Peyer's patch (tissue), 4 donors: ENCODE measurements around the gene IVD. TPM values are rescaled to one million over a fixed set of nuclear protein-coding genes. Genes with fewer than 3 reads are reported as not detected.
"Not testable (repeated sequence)": the region's sequence is repeated elsewhere in the genome, so short reads cannot be mapped to it uniquely, and the experiment has no call there.

ENCODE experiments used
- DNase-seq, 3 donors: peaks; one replicate each; pipeline ENCODE4 v3.0.0-alpha.2; 2017 to 2019
- H3K27ac ChIP-seq, 4 donors: fragments of 200-600 bp; sonication (generic); one replicate each; pipeline ENCODE4 v1.5.1; 2016 to 2019
- H3K27me3 ChIP-seq, 2 donors: fragments of 200-600 bp; sonication (generic); one replicate each; pipeline ENCODE4 v1.5.1; 2019
- H3K36me3 ChIP-seq, 3 donors: fragments of 200-600 bp; sonication (generic); one replicate each; pipeline ENCODE4 v1.5.1; 2016 to 2019
- H3K4me1 ChIP-seq, 4 donors: fragments of 200-600 bp; sonication (generic); one replicate each; pipeline ENCODE4 v1.5.1; 2016 to 2019
- H3K4me3 ChIP-seq, 4 donors: fragments of 200-600 bp; sonication (generic); 1 replicate in 3 of 4; 2 replicates in 1 of 4; pipeline ENCODE4 v1.5.1; 2016 to 2019; ENCODE audit warnings: mild to moderate bottlenecking in 1 of 4
- H3K9me3 ChIP-seq, 4 donors: fragments of 200-600 bp; sonication (generic); one replicate each; pipeline ENCODE4 v1.5.1; 2016 to 2019; ENCODE audit warnings: mild to moderate bottlenecking in 1 of 4
- POLR2A ChIP-seq, 2 donors: fragments of 450-650 bp; IDR thresholded peaks; one replicate each; pipeline ENCODE4 v1.5.1; 2017; ENCODE audit warnings: antibody characterized with exemption in 2 of 2, mild to moderate bottlenecking in 2 of 2, moderate library complexity in 2 of 2
- total RNA-seq, 4 donors: library from RNA; depleted of rRNA; stranded (reverse); fragments of >200 nt; gene quantifications; one replicate each; pipeline ENCODE4 v1.1.0, GENCODE V29; 2016
- TF ChIP-seq, protein P1 (sequence below), 6 experiments: fragments of 450-650 bp in 4 of 6; fragments of 200-600 bp in 2 of 6; sonication (generic) in 1 of 6; IDR thresholded peaks; one replicate each; pipeline ENCODE4 v1.5.1; 2017 to 2019; ENCODE audit warnings: antibody characterized with exemption in 6 of 6, mild to moderate bottlenecking in 3 of 6, moderate library complexity in 1 of 6

IVD gene
- total RNA-seq, 4 donors from 2014 or later: 42.9 to 87.6 (median 71.1) TPM

DNA sequence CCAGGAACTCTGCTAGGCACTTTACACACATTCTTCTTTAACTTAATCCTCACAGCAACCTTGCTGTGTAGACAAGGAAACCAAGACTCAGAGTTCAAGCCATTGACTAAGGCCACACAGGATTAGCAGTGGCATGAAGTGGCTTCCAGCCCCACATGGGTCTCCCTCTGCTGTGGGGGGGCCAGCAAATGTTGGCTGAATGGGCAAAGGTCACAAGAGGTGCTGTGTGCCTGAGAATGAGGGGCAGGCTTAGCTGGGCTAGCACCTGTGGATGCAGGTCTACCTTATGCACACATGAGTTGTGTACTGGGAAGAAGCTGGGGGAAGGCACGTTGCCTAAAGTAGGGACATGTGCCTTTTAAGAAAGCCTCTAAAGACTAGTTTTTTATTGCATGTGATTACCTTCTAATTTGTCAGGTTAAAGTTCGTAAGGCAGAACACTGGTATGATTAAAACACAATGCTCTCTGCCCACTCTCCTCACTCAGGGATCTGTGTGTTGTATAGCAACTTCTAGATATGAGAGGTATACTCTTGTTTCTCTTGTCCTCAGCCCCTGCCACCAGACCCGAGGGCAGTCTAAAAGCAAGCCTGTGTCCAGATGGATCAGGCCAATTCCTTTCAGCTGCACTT is 46.0 kb downstream of the IVD start:
- Histone ChIP-seq H3K4me1 (peaks cover 17 to 74% (median 19%) of the 10 kb centered on the region in 4 donors), H3K27ac (peak overlapping the region in 3 of 4 donors; percentile 34 to 87 (median 55)), H3K36me3 (no peaks in the 10 kb centered on the region), H3K27me3 (no peaks in the 10 kb centered on the region), H3K9me3 (no peaks in the 10 kb centered on the region), H3K4me3 (peak overlapping the region in 1 of 4 donors; percentile 20)
- TF ChIP-seq, protein P1, sequence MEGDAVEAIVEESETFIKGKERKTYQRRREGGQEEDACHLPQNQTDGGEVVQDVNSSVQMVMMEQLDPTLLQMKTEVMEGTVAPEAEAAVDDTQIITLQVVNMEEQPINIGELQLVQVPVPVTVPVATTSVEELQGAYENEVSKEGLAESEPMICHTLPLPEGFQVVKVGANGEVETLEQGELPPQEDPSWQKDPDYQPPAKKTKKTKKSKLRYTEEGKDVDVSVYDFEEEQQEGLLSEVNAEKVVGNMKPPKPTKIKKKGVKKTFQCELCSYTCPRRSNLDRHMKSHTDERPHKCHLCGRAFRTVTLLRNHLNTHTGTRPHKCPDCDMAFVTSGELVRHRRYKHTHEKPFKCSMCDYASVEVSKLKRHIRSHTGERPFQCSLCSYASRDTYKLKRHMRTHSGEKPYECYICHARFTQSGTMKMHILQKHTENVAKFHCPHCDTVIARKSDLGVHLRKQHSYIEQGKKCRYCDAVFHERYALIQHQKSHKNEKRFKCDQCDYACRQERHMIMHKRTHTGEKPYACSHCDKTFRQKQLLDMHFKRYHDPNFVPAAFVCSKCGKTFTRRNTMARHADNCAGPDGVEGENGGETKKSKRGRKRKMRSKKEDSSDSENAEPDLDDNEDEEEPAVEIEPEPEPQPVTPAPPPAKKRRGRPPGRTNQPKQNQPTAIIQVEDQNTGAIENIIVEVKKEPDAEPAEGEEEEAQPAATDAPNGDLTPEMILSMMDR (IDR thresholded peaks at IDR 0.05): no peak
- no peak for TF ChIP-seq POLR2A (IDR thresholded peaks at IDR 0.05)
- no peak for DNase-seq

DNA sequence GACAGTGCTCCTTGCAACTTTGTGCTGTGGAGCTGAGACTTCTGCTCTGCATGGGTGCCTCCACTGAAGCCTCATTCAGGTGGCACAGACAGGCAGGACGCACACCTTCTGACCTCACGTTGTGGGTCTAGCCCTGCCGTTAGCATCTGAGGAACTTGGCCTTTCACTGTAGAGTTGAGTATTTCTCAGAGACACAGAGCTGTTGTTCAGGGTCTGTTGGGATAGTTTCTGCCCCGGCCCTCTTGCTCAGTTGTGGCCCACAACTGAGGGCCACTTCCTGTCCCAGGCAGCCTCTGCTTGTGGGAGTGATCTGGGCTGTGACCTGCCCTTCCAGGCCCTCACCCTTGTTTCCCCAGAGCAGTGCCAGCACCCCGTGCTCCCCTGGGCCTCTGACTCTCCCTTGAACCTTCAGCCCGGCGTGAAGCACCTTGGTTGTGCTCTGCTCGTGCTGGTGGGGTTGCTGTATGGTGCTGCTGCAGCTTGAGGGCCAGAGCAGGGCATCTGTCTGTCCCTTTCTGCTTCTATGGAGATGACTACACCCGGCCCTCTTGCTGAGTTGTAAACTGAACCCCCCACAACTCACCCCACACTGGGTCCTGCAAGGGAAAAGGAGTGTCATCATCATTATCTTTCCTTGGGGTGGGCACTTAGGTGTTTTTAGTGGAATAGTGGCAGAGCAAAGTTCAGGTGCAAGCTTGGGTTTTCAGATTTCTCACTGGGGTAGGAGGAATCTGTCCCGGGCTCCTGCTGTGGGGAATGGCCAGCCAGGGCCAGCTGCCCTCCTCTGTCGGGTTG is 46.9 kb downstream of the IVD start:
- H3K4me3 ChIP-seq: peak overlapping the region in 1 of 4 donors; percentile 20
- H3K27ac ChIP-seq: peak overlapping the region; percentile 17 to 87 (median 44)
- H3K4me1 ChIP-seq: peaks cover 17 to 75% (median 19%) of the 10 kb centered on the region in 4 donors
- DNase-seq: peak in 1 of 3 donors; percentile 25
- no peaks in the 10 kb centered on the region for H3K27me3 ChIP-seq
- H3K36me3 ChIP-seq: no peaks in the 10 kb centered on the region
- H3K9me3 ChIP-seq: no peaks in the 10 kb centered on the region
- TF ChIP-seq POLR2A (IDR thresholded peaks at IDR 0.05): no peak
- TF ChIP-seq, protein P1 (IDR thresholded peaks at IDR 0.05): no peak

DNA sequence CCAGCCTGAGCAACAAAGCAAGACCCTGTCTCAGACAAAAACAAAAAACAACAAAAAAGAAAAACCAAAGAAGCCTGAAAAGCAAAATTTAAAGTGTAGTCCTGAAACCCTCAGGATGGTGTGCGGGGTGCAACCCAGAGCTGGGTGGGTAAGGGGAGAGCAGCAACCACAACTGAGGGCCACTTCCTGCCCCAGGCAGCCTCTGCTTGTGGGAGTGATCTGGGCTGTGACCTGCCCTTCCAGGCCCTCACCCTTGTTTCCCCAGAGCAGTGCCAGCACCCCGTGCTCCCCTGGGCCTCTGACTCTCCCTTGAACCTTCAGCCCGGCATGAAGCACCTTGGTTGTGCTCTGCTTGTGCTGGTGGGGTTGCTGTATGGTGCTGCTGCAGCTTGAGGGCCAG is 48.3 kb downstream of the IVD start:
- DNase-seq: peak in 1 of 3 donors; percentile 26
- H3K27me3 ChIP-seq, H3K36me3 ChIP-seq, H3K4me3 ChIP-seq, H3K9me3 ChIP-seq: not testable (repeated sequence)
- H3K27ac ChIP-seq: peak overlapping the region in 1 of 4 donors; percentile 17
- peaks cover 17 to 69% (median 19%) of the 10 kb centered on the region in 4 donors for H3K4me1 ChIP-seq

DNA sequence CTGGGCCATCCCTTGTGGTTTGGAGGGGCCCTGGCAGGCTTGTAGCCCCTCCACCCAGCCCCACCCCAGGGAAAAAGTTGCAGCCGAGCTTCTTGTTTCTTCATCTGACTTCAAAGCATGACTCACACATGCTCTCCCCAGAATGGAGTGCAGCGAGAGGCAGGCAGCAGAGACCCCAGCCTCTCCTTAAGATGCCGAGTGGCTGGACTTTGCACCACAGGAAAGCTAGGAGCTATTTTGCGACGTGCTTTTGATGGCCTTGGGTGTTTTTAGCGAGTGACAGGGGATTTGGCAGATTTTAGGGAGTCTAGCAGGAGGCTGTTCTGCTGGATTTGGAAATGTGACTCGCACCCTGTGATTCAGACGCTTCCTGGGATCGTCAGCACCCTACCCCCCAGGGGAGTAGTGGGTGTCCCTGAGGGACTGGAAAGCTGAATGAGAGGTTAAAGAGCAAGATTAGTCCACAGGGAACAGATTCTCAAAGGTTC is 49.4 kb downstream of the IVD start:
- H3K27ac ChIP-seq: peak overlapping the region in 1 of 4 donors; percentile 17
- H3K9me3 ChIP-seq: no peaks in the 10 kb centered on the region
- H3K4me3 ChIP-seq: no peak overlapping the region
- DNase-seq: no peak
- no peaks in the 10 kb centered on the region for H3K27me3 ChIP-seq
- TF ChIP-seq, protein P1 (IDR thresholded peaks at IDR 0.05): no peak
- no peak for TF ChIP-seq POLR2A (IDR thresholded peaks at IDR 0.05)
- H3K36me3 ChIP-seq: peaks cover 0 to 14% (median 0%) of the 10 kb centered on the region in 3 donors
- H3K4me1 ChIP-seq: peaks cover 17 to 64% (median 19%) of the 10 kb centered on the region in 4 donors

DNA sequence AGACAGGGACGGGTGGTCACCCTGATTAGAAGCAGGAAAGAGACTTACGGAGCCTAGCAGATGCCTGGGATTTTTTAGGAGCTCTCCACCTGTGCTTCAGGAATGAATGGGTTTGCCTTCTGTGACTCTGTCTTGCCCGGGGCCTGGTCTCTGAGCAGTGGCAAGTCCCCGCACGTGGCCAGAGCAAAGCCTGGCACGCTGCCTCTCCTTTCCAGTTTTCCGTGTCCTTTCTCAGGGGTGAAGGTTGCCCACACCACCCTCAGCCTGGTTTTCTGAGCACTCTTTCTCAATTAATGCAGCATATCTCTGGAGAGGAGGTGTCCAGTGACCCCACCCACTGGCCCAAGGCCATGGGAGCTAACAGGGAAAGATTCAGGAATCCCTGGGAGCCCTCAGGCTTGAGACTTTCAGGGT is 50.7 kb downstream of the IVD start:
- no peak overlapping the region for H3K4me3 ChIP-seq
- DNase-seq: peak in 1 of 3 donors; percentile 39
- no peak overlapping the region for H3K27ac ChIP-seq
- no peaks in the 10 kb centered on the region for H3K9me3 ChIP-seq
- peaks cover 0 to 27% (median 0%) of the 10 kb centered on the region in 3 donors for H3K36me3 ChIP-seq
- H3K4me1 ChIP-seq: peaks cover 17 to 54% (median 18%) of the 10 kb centered on the region in 4 donors
- TF ChIP-seq, protein P1 (IDR thresholded peaks at IDR 0.05): no peak
- no peak for TF ChIP-seq POLR2A (IDR thresholded peaks at IDR 0.05)
- no peaks in the 10 kb centered on the region for H3K27me3 ChIP-seq

DNA sequence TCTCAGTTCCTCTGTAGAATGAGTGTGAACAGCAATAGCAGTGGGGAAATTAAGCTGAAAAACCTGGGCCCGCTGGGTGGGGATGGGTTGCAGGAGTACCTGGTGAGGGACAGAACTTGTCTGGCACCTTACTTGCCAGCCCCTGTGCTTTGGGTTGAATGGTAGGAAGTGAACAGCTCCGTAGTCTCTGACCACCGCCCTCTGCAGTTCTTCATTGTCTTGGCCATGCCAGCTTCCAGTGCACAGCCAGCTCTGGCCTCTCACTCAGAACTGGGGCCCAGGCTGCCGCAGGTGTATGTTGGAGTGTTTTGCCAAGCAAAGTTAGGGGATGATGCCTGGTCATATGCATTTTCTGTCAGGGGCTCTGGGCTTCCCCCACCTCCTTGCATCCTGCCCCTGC is 51.1 kb downstream of the IVD start:
- H3K9me3 ChIP-seq: no peaks in the 10 kb centered on the region
- H3K4me1 ChIP-seq: peaks cover 15 to 50% (median 17%) of the 10 kb centered on the region in 4 donors
- TF ChIP-seq, protein P1 (IDR thresholded peaks at IDR 0.05): no peak
- TF ChIP-seq POLR2A (IDR thresholded peaks at IDR 0.05): no peak
- peak in 1 of 3 donors; percentile 35 for DNase-seq
- no peaks in the 10 kb centered on the region for H3K27me3 ChIP-seq
- H3K27ac ChIP-seq: no peak overlapping the region
- no peak overlapping the region for H3K4me3 ChIP-seq
- H3K36me3 ChIP-seq: peaks cover 0 to 31% (median 0%) of the 10 kb centered on the region in 3 donors
